ENCODE data around the gene ZRANB3.

DNA sequence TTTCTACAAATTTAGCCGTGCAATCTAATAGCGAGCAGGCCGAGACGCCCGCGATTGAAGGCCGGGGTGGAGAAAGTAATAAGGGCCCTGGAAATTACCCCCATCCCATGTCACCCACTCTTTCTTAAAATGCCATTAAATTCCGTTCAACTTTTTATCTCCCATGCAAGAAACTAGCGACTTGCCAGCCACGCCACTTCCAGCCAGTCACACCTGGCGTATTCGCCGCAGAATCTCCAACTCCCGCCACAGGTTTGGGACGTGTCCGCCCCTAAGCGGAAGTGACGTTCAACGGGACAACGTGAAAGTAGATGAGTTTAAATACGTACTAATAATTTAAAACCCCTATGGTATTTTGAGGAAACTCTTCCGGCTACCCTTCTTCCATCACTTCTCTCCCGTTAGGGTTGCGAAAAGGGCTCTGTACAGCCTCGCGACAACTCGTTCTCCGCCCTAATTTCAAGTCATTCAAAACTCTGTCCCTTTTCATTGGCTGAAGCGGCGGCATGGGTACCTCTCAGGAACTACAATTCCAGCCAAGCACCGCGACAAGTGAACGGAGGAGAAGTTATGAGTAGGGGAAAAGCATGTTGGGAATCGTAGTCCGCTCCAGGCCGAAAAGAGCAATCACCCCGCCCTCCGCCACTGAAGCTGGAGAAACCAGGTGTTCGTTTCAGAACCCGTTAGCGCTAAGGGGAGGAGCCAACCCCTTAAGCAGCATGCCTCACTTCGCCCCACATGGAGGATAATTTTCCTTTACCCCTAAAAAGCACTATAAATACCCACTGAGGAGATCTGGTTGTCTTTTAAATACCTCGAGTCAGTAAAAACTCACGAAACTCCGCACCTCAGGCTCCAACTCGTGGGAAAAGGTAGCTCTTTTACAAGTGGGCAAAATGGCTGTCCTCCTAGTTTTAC lies at the start of gene ZRANB3:
- TF ChIP-seq POLR2AphosphoS5 (IDR thresholded peaks at IDR 0.05; ENCODE audit: borderline replicate concordance, low read depth, low read length), result no peak; the same call in 1 of the 2 replicates
- TF ChIP-seq EZH2 (IDR thresholded peaks at IDR 0.05), result no peak
- TF ChIP-seq FOXP2 (optimal IDR thresholded peaks at IDR 0.05; ENCODE audit: control extremely low read depth, extremely low read length, insufficient read depth), result no peak
